ENCODE measurements around the gene DEPDC1B. TPM values are rescaled to one million over a fixed set of nuclear protein-coding genes. Genes with fewer than 3 reads are reported as not detected.

DEPDC1B gene
- total and polyA plus RNA-seq, 2 experiments from 2014 or later: 9.0 to 27.5 TPM

DNA sequence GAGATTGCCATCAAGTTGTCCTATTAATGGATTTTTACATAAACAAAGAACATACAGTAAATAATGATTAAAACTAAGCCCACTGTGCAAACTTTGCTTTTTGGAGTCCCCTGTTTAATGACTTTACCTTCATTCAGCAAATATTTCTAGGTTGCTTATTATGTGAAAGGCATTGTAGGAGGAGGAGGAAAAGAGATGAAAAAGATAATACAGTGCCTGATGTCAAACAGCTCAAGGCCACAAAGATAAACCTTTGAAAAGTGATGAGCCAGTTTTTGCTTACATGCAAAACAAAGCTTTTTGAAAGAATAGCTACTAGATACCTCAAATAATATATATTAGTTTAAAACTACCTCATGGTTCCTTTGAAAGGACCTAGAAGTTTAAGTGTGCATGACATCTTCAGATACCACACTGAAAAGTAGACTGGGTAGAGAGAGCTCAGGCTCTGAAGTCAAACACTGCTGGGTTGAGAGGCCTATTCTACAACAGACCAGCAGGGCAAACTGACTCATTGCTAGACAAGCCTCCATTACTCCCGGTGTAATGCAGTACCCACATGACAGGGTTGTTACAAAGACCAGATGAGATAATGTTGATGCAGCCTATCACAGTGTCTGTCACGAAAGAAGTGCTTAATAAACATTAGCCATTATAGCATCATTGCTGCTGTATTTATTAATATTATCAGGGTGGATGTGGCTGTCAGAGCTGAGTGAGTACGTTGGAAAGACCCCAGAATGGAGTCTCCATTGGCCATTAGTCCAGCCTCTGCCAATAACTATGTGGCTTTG lies 11.8 kb downstream of the DEPDC1B start:
- no peaks in the 10 kb centered on the region for H4K20me1 ChIP-seq (ENCODE audit: insufficient read depth, poor library complexity, severe bottlenecking)
- no peaks in the 10 kb centered on the region for H3K27me3 ChIP-seq
- H3K36me3 ChIP-seq (replicated peaks; ENCODE audit: insufficient read depth, low read depth): no peaks in the 10 kb centered on the region
- peaks cover 57% of the 10 kb centered on the region for H3K79me2 ChIP-seq
- TF ChIP-seq EZH2 (IDR thresholded peaks at IDR 0.05; ENCODE audit: borderline replicate concordance): no peak
- peak; percentile 15 for TF ChIP-seq CTCF (IDR thresholded peaks at IDR 0.05; ENCODE audit: poor library complexity)
- H3K4me3 ChIP-seq: no peak overlapping the region
- no peaks in the 10 kb centered on the region for H3K4me1 ChIP-seq (ENCODE audit: insufficient read depth)
- H3K9me2 ChIP-seq (replicated peaks; ENCODE audit: insufficient read depth): no peaks in the 10 kb centered on the region
- H3K9me3 ChIP-seq (ENCODE audit: low read depth): no peaks in the 10 kb centered on the region
- H3K27ac ChIP-seq: peak overlapping the region; percentile 51
- peak; percentile 67 for DNase-seq (ENCODE audit: low spot score)
- WGBS (ENCODE audit: low lambda C conversion rate, missing lambda C conversion rate): 55% methylated on average over 3 of the region's 3 CpGs
- H3K4me2 ChIP-seq: no peak overlapping the region
- no peak overlapping the region for H2AFZ ChIP-seq

GRCh38 chr5:60686157-60686556 lies 13.8 kb downstream of the DEPDC1B start:
- DNase-seq (ENCODE audit: low spot score): no peak
- H4K20me1 ChIP-seq (ENCODE audit: insufficient read depth, poor library complexity, severe bottlenecking): no peaks in the 10 kb centered on the region
- H3K27me3 ChIP-seq: no peaks in the 10 kb centered on the region
- H3K27ac ChIP-seq: peak overlapping the region; percentile 85
- no peak overlapping the region for H3K4me3 ChIP-seq
- WGBS (ENCODE audit: low lambda C conversion rate, missing lambda C conversion rate): 62% methylated on average over 4 of the region's 4 CpGs
- peaks cover 55% of the 10 kb centered on the region for H3K79me2 ChIP-seq
- H3K4me2 ChIP-seq: peak overlapping the region; percentile 44
- H3K4me1 ChIP-seq (ENCODE audit: insufficient read depth): no peaks in the 10 kb centered on the region
- no peak for TF ChIP-seq EZH2 (IDR thresholded peaks at IDR 0.05; ENCODE audit: borderline replicate concordance)
- TF ChIP-seq EZH2phosphoT487 (IDR thresholded peaks at IDR 0.05; ENCODE audit: low read depth, severe bottlenecking, unreplicated experiment): no peak
- no peak for TF ChIP-seq CTCF (IDR thresholded peaks at IDR 0.05; ENCODE audit: poor library complexity)
- no peak overlapping the region for H2AFZ ChIP-seq
- H3K36me3 ChIP-seq (replicated peaks; ENCODE audit: insufficient read depth, low read depth): no peaks in the 10 kb centered on the region
- no peaks in the 10 kb centered on the region for H3K9me2 ChIP-seq (replicated peaks; ENCODE audit: insufficient read depth)
- no peaks in the 10 kb centered on the region for H3K9me3 ChIP-seq (ENCODE audit: low read depth)

GRCh38 chr5:60685700-60686099 lies 14.3 kb downstream of the DEPDC1B start:
- H3K36me3 ChIP-seq (replicated peaks; ENCODE audit: insufficient read depth, low read depth): no peaks in the 10 kb centered on the region
- H3K9me3 ChIP-seq (ENCODE audit: low read depth): no peaks in the 10 kb centered on the region
- H3K79me2 ChIP-seq: peaks cover 55% of the 10 kb centered on the region
- TF ChIP-seq EZH2 (IDR thresholded peaks at IDR 0.05; ENCODE audit: borderline replicate concordance) (no peak), CTCF (IDR thresholded peaks at IDR 0.05; ENCODE audit: poor library complexity) (no peak)
- no peaks in the 10 kb centered on the region for H3K27me3 ChIP-seq
- H3K4me3 ChIP-seq: no peak overlapping the region
- no peaks in the 10 kb centered on the region for H3K4me1 ChIP-seq (ENCODE audit: insufficient read depth)
- WGBS (ENCODE audit: low lambda C conversion rate, missing lambda C conversion rate): 77% methylated on average over 2 of the region's 2 CpGs
- DNase-seq (ENCODE audit: low spot score): no peak
- peak overlapping the region; percentile 85 for H3K27ac ChIP-seq
- peak overlapping the region; percentile 44 for H3K4me2 ChIP-seq
- no peaks in the 10 kb centered on the region for H4K20me1 ChIP-seq (ENCODE audit: insufficient read depth, poor library complexity, severe bottlenecking)
- no peak overlapping the region for H2AFZ ChIP-seq
- no peaks in the 10 kb centered on the region for H3K9me2 ChIP-seq (replicated peaks; ENCODE audit: insufficient read depth)

Data from hepatocyte (in vitro differentiated cells).